ENCODE data around the gene PITPNM1.

The PITPNM1 gene

DNA sequence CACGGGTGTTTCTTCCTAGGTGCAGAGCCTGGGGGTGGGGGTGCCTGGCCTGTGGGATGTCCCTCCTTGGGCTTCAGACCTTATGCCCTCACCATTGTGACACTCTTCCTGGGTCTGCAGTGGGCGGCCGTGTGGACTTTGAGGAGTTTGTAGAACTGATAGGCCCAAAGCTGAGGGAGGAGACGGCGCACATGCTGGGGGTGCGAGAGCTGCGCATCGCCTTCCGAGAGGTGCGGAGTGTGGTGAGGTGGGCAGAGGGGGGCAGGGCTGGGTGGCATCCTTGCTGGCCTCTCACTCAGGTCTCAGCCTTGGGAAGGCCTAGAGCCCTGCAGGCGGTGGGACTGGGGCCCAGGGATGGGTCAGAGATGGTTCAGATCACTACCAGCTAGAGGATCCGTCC, 47.7 kb downstream of the PITPNM1 start:
- no peaks in the 10 kb centered on the region for H3K4me1 ChIP-seq (ENCODE audit: insufficient read depth, low read length, poor library complexity, severe bottlenecking)
- no peaks in the 10 kb centered on the region for H4K20me1 ChIP-seq (ENCODE audit: insufficient read depth, low read length, poor library complexity, severe bottlenecking)
- H3K4me3 ChIP-seq (ENCODE audit: low read length, poor library complexity, severe bottlenecking): no peak overlapping the region
- H3K79me2 ChIP-seq (ENCODE audit: insufficient read depth, low read length): no peaks in the 10 kb centered on the region
- no peak overlapping the region for H2AFZ ChIP-seq (ENCODE audit: low read length)
- H3K27me3 ChIP-seq (ENCODE audit: insufficient read depth, low read length, poor library complexity, severe bottlenecking): no peaks in the 10 kb centered on the region
- H3F3A ChIP-seq (ENCODE audit: low read depth): no peaks in the 10 kb centered on the region
- H3K9me2 ChIP-seq (replicated peaks; ENCODE audit: low read depth, low read length): no peaks in the 10 kb centered on the region
- H3K4me2 ChIP-seq (ENCODE audit: low read depth, low read length, poor library complexity, severe bottlenecking): no peak overlapping the region
- no peak for TF ChIP-seq EZH2phosphoT487 (IDR thresholded peaks at IDR 0.05; ENCODE audit: borderline replicate concordance)
- TF ChIP-seq, protein P1, sequence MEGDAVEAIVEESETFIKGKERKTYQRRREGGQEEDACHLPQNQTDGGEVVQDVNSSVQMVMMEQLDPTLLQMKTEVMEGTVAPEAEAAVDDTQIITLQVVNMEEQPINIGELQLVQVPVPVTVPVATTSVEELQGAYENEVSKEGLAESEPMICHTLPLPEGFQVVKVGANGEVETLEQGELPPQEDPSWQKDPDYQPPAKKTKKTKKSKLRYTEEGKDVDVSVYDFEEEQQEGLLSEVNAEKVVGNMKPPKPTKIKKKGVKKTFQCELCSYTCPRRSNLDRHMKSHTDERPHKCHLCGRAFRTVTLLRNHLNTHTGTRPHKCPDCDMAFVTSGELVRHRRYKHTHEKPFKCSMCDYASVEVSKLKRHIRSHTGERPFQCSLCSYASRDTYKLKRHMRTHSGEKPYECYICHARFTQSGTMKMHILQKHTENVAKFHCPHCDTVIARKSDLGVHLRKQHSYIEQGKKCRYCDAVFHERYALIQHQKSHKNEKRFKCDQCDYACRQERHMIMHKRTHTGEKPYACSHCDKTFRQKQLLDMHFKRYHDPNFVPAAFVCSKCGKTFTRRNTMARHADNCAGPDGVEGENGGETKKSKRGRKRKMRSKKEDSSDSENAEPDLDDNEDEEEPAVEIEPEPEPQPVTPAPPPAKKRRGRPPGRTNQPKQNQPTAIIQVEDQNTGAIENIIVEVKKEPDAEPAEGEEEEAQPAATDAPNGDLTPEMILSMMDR (conservative IDR thresholded peaks at IDR 0.05; ENCODE audit: low read length): no peak
- H3K9ac ChIP-seq (ENCODE audit: low read depth, low read length, poor library complexity, severe bottlenecking): no peak overlapping the region
- H3K9me3 ChIP-seq (ENCODE audit: insufficient read depth, low read depth, low read length): no peaks in the 10 kb centered on the region
- no peaks in the 10 kb centered on the region for H3K36me3 ChIP-seq (ENCODE audit: insufficient read depth, low read length)

DNA sequence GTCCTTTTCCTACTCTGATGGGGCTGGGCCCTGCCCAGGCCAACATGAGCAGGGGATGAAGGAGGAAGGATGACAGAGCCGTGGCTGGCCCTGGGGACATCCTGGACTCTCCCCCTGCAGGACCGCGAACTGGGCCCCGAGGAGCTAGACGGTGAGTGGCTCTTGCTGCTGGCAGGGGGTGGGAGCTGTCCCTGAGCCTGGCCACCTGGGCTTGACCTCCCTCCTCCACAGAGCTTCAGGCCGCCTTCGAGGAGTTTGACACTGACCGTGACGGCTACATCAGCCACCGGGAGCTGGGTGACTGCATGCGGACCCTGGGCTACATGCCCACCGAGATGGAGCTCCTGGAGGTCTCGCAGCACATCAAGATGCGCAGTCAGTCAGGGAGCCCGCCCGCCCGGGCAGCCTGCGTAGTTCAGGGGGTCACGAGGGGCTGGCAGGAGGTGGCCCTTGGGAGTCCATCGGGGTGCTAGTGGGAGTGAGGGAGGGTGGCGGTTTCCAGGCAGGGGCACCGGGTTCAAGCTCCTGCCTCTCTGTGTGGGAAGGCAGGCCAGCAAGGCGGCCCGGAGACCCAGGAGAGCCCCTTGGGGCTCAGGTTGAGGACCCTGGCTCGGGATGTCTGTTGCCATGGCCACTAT, 49.0 kb downstream of the PITPNM1 start:
- no peaks in the 10 kb centered on the region for H3K9me2 ChIP-seq (replicated peaks; ENCODE audit: low read depth, low read length)
- no peak overlapping the region for H3K9ac ChIP-seq (ENCODE audit: low read depth, low read length, poor library complexity, severe bottlenecking)
- no peaks in the 10 kb centered on the region for H3K36me3 ChIP-seq (ENCODE audit: insufficient read depth, low read length)
- no peaks in the 10 kb centered on the region for H3K79me2 ChIP-seq (ENCODE audit: insufficient read depth, low read length)
- H3K27me3 ChIP-seq (ENCODE audit: insufficient read depth, low read length, poor library complexity, severe bottlenecking): no peaks in the 10 kb centered on the region
- no peak for TF ChIP-seq EZH2phosphoT487 (IDR thresholded peaks at IDR 0.05; ENCODE audit: borderline replicate concordance)
- TF ChIP-seq, protein P1 (conservative IDR thresholded peaks at IDR 0.05; ENCODE audit: low read length): no peak
- no peaks in the 10 kb centered on the region for H3K4me1 ChIP-seq (ENCODE audit: insufficient read depth, low read length, poor library complexity, severe bottlenecking)
- H3K9me3 ChIP-seq (ENCODE audit: insufficient read depth, low read depth, low read length): no peaks in the 10 kb centered on the region
- H3K4me3 ChIP-seq (ENCODE audit: low read length, poor library complexity, severe bottlenecking): no peak overlapping the region
- H4K20me1 ChIP-seq (ENCODE audit: insufficient read depth, low read length, poor library complexity, severe bottlenecking): no peaks in the 10 kb centered on the region
- no peak overlapping the region for H2AFZ ChIP-seq (ENCODE audit: low read length)
- no peaks in the 10 kb centered on the region for H3F3A ChIP-seq (ENCODE audit: low read depth)
- H3K4me2 ChIP-seq (ENCODE audit: low read depth, low read length, poor library complexity, severe bottlenecking): no peak overlapping the region

DNA sequence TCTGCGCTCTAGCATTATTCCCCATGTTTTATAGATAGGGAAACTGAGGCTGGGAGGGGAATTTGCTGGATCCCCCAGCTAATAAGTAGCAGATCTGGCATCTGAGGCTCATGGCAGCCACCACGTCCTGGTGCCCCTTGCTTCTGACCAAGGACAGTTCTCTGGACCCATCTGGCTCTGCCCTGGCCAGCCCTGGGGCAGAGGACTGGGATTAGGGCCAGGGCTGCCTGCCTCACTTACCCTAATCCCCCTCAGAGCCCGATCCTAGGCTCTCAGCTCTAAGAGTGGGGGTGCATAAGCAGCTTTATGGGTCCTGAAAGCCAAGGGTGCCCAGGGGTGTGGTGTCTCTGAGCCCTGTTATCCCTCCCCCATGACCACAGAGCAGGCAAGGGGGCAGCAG, 50.1 kb downstream of the PITPNM1 start, which contains the start of gene CABP4:
TSS of gene CABP4 (plus strand) at position 301 of the 400 bp plus-strand sequence. CDS start at position 371, 70 bp downstream.
- H3K9ac ChIP-seq (ENCODE audit: low read depth, low read length, poor library complexity, severe bottlenecking): no peak within 1 kb of the TSS
- no peak within 1 kb of the TSS for H2AFZ ChIP-seq (ENCODE audit: low read length)
- H3K4me1 ChIP-seq (ENCODE audit: insufficient read depth, low read length, poor library complexity, severe bottlenecking): no peaks in the 10 kb centered on the region

More for the DNA sequence above, 50.1 kb downstream of the PITPNM1 start, which contains the start of gene CABP4:
- no peaks in the 10 kb centered on the region for H3K79me2 ChIP-seq (ENCODE audit: insufficient read depth, low read length)
- H3K9me3 ChIP-seq (ENCODE audit: insufficient read depth, low read depth, low read length): no peaks in the 10 kb centered on the region
- H3F3A ChIP-seq (ENCODE audit: low read depth): no peaks in the 10 kb centered on the region
- H3K9me2 ChIP-seq (replicated peaks; ENCODE audit: low read depth, low read length): no peaks in the 10 kb centered on the region
- TF ChIP-seq, protein P1 (conservative IDR thresholded peaks at IDR 0.05; ENCODE audit: low read length): no peak
- no peak for TF ChIP-seq EZH2phosphoT487 (IDR thresholded peaks at IDR 0.05; ENCODE audit: borderline replicate concordance)
- H3K4me2 ChIP-seq (ENCODE audit: low read depth, low read length, poor library complexity, severe bottlenecking): no peak within 1 kb of the TSS
- H3K27me3 ChIP-seq (ENCODE audit: insufficient read depth, low read length, poor library complexity, severe bottlenecking): no peaks in the 10 kb centered on the region
- no peaks in the 10 kb centered on the region for H4K20me1 ChIP-seq (ENCODE audit: insufficient read depth, low read length, poor library complexity, severe bottlenecking)
- no peak within 1 kb of the TSS for H3K4me3 ChIP-seq (ENCODE audit: low read length, poor library complexity, severe bottlenecking)
- no peaks in the 10 kb centered on the region for H3K36me3 ChIP-seq (ENCODE audit: insufficient read depth, low read length)

All from Loucy (cell line).